Measurements from ENCODE around the gene MAP3K2. TPM values are rescaled to one million over a fixed set of nuclear protein-coding genes. Genes with fewer than 3 reads are reported as not detected.

Gene MAP3K2
- total and polyA plus RNA-seq, 4 donors: 6.6 to 79.3 (median 40.6) TPM

GRCh38 chr2:127417406-127417805, 29.6 kb upstream of the MAP3K2 start:
- Histone ChIP-seq H3K9me3 (ENCODE audit: control insufficient read depth, low read length) (no peaks in the 10 kb centered on the region), H3K27ac (ENCODE audit: low read depth in 1 of 2, low read length in 2 of 2) (no peak overlapping the region), H3K4me3 (ENCODE audit: low read length in 2 of 2) (no peak overlapping the region), H3K27me3 (ENCODE audit: control insufficient read depth in 1 of 2, insufficient read depth in 2 of 2, low read length in 1 of 2) (no peaks in the 10 kb centered on the region), H3K4me1 (ENCODE audit: control insufficient read depth in 1 of 2, insufficient read depth in 2 of 2, low read length in 2 of 2) (peaks cover 0 to 3% of the 10 kb centered on the region in 2 donors), H3K36me3 (ENCODE audit: control insufficient read depth in 1 of 2, insufficient read depth in 2 of 2, low read length in 1 of 2) (no peaks in the 10 kb centered on the region)
- 86 to 88% methylated on average over 8 of the region's 8 CpGs for WGBS, 2 donors
- intact Hi-C loops (cut with DNase I): loop anchor here in 1 of 2 donors (5.0 to 10.0 kb wide), 2 partner anchors 35 to 53 kb away; no protein-coding TSS in a partner anchor
- no peak for ATAC-seq (ENCODE audit: low FRiP score)
- no peak for DNase-seq

- H3K36me3 ChIP-seq (ENCODE audit: control insufficient read depth in 1 of 2, insufficient read depth in 2 of 2, low read length in 1 of 2): no peaks in the 10 kb centered on the region
- intact Hi-C loops (cut with DNase I): loop anchor here in 1 of 2 donors (5.0 to 10.0 kb wide), 2 partner anchors 34 to 52 kb away; no protein-coding TSS in a partner anchor
- no peaks in the 10 kb centered on the region for H3K27me3 ChIP-seq (ENCODE audit: control insufficient read depth in 1 of 2, insufficient read depth in 2 of 2, low read length in 1 of 2)
- H3K4me1 ChIP-seq (ENCODE audit: control insufficient read depth in 1 of 2, insufficient read depth in 2 of 2, low read length in 2 of 2): peaks cover 2 to 3% of the 10 kb centered on the region in 2 donors
- H3K9me3 ChIP-seq (ENCODE audit: control insufficient read depth, low read length): no peaks in the 10 kb centered on the region
- H3K27ac ChIP-seq (ENCODE audit: low read depth in 1 of 2, low read length in 2 of 2): no peak overlapping the region
- 58 to 62% methylated on average over 4 of the region's 4 CpGs for WGBS, 2 donors
- ATAC-seq (ENCODE audit: low FRiP score) (no peak), DNase-seq (no peak)
- H3K4me3 ChIP-seq (ENCODE audit: low read length in 2 of 2): no peak overlapping the region
These were observed 28.8 kb upstream of the MAP3K2 start for GRCh38 chr2:127416506-127417001.

- no peak overlapping the region for H3K4me3 ChIP-seq (ENCODE audit: low read length in 2 of 2)
- no peaks in the 10 kb centered on the region for H3K27me3 ChIP-seq (ENCODE audit: control insufficient read depth in 1 of 2, insufficient read depth in 2 of 2, low read length in 1 of 2)
- H3K36me3 ChIP-seq (ENCODE audit: control insufficient read depth in 1 of 2, insufficient read depth in 2 of 2, low read length in 1 of 2): no peaks in the 10 kb centered on the region
- WGBS, 2 donors: 15 to 18% methylated on average over 55 of the region's 55 CpGs
- DNase-seq (peak; percentile 76 to 87), ATAC-seq (ENCODE audit: low FRiP score) (peak; percentile 54)
- no peak overlapping the region for H3K27ac ChIP-seq (ENCODE audit: low read depth in 1 of 2, low read length in 2 of 2)
- intact Hi-C loops (cut with DNase I): loop anchor here in 1 of 2 donors (5.0 to 10.0 kb wide), 2 partner anchors 34 to 51 kb away; no protein-coding TSS in a partner anchor
- H3K4me1 ChIP-seq (ENCODE audit: control insufficient read depth in 1 of 2, insufficient read depth in 2 of 2, low read length in 2 of 2): peaks cover 2 to 3% of the 10 kb centered on the region in 2 donors
- no peaks in the 10 kb centered on the region for H3K9me3 ChIP-seq (ENCODE audit: control insufficient read depth, low read length)
These were observed 28.1 kb upstream of the MAP3K2 start for GRCh38 chr2:127415593-127416505.

- Histone ChIP-seq H3K36me3 (ENCODE audit: control insufficient read depth in 1 of 2, insufficient read depth in 2 of 2, low read length in 1 of 2) (no peaks in the 10 kb centered on the region), H3K27me3 (ENCODE audit: control insufficient read depth in 1 of 2, insufficient read depth in 2 of 2, low read length in 1 of 2) (no peaks in the 10 kb centered on the region), H3K27ac (ENCODE audit: low read depth in 1 of 2, low read length in 2 of 2) (peak overlapping the region in 1 of 2 donors; percentile 13), H3K4me3 (ENCODE audit: low read length in 2 of 2) (no peak overlapping the region), H3K4me1 (ENCODE audit: control insufficient read depth in 1 of 2, insufficient read depth in 2 of 2, low read length in 2 of 2) (peaks cover 2 to 3% of the 10 kb centered on the region in 2 donors), H3K9me3 (ENCODE audit: control insufficient read depth, low read length) (no peaks in the 10 kb centered on the region)
- WGBS, 2 donors: 60% methylated on average over 13 of the region's 13 CpGs
- peak; percentile 24 for ATAC-seq (ENCODE audit: low FRiP score)
- no peak for DNase-seq
- intact Hi-C loops (cut with DNase I): loop anchor here (5.0 to 10.0 kb wide), 3 partner anchors 33 to 50 kb away; no protein-coding TSS in a partner anchor
These were observed 27.1 kb upstream of the MAP3K2 start for GRCh38 chr2:127414638-127415592.

- Histone ChIP-seq H3K4me1 (ENCODE audit: control insufficient read depth in 1 of 2, insufficient read depth in 2 of 2, low read length in 2 of 2) (peaks cover 2 to 3% of the 10 kb centered on the region in 2 donors), H3K27me3 (ENCODE audit: control insufficient read depth in 1 of 2, insufficient read depth in 2 of 2, low read length in 1 of 2) (no peaks in the 10 kb centered on the region), H3K9me3 (ENCODE audit: control insufficient read depth, low read length) (no peaks in the 10 kb centered on the region), H3K4me3 (ENCODE audit: low read length in 2 of 2) (no peak overlapping the region), H3K36me3 (ENCODE audit: control insufficient read depth in 1 of 2, insufficient read depth in 2 of 2, low read length in 1 of 2) (no peaks in the 10 kb centered on the region), H3K27ac (ENCODE audit: low read depth in 1 of 2, low read length in 2 of 2) (no peak overlapping the region)
- WGBS, 2 donors: 67 to 71% methylated on average over 8 of the region's 8 CpGs
- ATAC-seq (ENCODE audit: low FRiP score) (no peak), DNase-seq (no peak)
- intact Hi-C loops (cut with DNase I): loop anchor here (5.0 to 10.0 kb wide), 2 partner anchors 42 to 49 kb away; no protein-coding TSS in a partner anchor
These were observed 26.2 kb upstream of the MAP3K2 start for GRCh38 chr2:127413782-127414637.

GRCh38 chr2:127413200-127413599, 25.4 kb upstream of the MAP3K2 start:
- peaks cover 2 to 3% of the 10 kb centered on the region in 2 donors for H3K4me1 ChIP-seq (ENCODE audit: control insufficient read depth in 1 of 2, insufficient read depth in 2 of 2, low read length in 2 of 2)
- no peak overlapping the region for H3K4me3 ChIP-seq (ENCODE audit: low read length in 2 of 2)
- H3K27ac ChIP-seq (ENCODE audit: low read depth in 1 of 2, low read length in 2 of 2): no peak overlapping the region
- 90 to 94% methylated on average over 3 of the region's 3 CpGs for WGBS, 2 donors
- intact Hi-C loops (cut with DNase I): loop anchor here (5.0 to 10.0 kb wide), 2 partner anchors 41 to 48 kb away; no protein-coding TSS in a partner anchor
- ATAC-seq (ENCODE audit: low FRiP score) (no peak), DNase-seq (no peak)
- no peaks in the 10 kb centered on the region for H3K27me3 ChIP-seq (ENCODE audit: control insufficient read depth in 1 of 2, insufficient read depth in 2 of 2, low read length in 1 of 2)
- H3K36me3 ChIP-seq (ENCODE audit: control insufficient read depth in 1 of 2, insufficient read depth in 2 of 2, low read length in 1 of 2): no peaks in the 10 kb centered on the region
- H3K9me3 ChIP-seq (ENCODE audit: control insufficient read depth, low read length): no peaks in the 10 kb centered on the region

GRCh38 chr2:127411653-127412369, 24.0 kb upstream of the MAP3K2 start:
- H3K4me1 ChIP-seq (ENCODE audit: control insufficient read depth in 1 of 2, insufficient read depth in 2 of 2, low read length in 2 of 2): peaks cover 2 to 3% of the 10 kb centered on the region in 2 donors
- DNase-seq (no peak), ATAC-seq (ENCODE audit: low FRiP score) (no peak)
- no peaks in the 10 kb centered on the region for H3K36me3 ChIP-seq (ENCODE audit: control insufficient read depth in 1 of 2, insufficient read depth in 2 of 2, low read length in 1 of 2)
- H3K4me3 ChIP-seq (ENCODE audit: low read length in 2 of 2): no peak overlapping the region
- no peaks in the 10 kb centered on the region for H3K27me3 ChIP-seq (ENCODE audit: control insufficient read depth in 1 of 2, insufficient read depth in 2 of 2, low read length in 1 of 2)
- H3K9me3 ChIP-seq (ENCODE audit: control insufficient read depth, low read length): no peaks in the 10 kb centered on the region
- intact Hi-C loops (cut with DNase I): loop anchor here (5.0 to 10.0 kb wide), 2 partner anchors 40 to 47 kb away; no protein-coding TSS in a partner anchor
- peak overlapping the region in 1 of 2 donors; percentile 1 for H3K27ac ChIP-seq (ENCODE audit: low read depth in 1 of 2, low read length in 2 of 2)
- 73 to 74% methylated on average over 12 of the region's 12 CpGs for WGBS, 2 donors

Measured in aorta (tissue), 5 donors.